CD4-positive, alpha-beta T cell treated with Interleukin-21 for 1 hour (primary cell): ENCODE measurements around the gene CTIF.
A peak's percentile ranks its signal among the peaks of the same experiment; 100 is the strongest.
"Not testable (repeated sequence)": the region's sequence is repeated elsewhere in the genome, so short reads cannot be mapped to it uniquely, and the experiment has no call there.

Source experiments
- DNase-seq: peaks from one replicate; pipeline ENCODE4 v3.0.0-alpha.2; 2020

Gene CTIF

GRCh38 chr18:48538531-48539405, at the start of gene CTIF:
Gene CTIF (plus strand): TSS chr18:48539031. CDS start chr18:48619566, 80,535 bp downstream.
- DNase-seq, result peak; percentile 70

DNA sequence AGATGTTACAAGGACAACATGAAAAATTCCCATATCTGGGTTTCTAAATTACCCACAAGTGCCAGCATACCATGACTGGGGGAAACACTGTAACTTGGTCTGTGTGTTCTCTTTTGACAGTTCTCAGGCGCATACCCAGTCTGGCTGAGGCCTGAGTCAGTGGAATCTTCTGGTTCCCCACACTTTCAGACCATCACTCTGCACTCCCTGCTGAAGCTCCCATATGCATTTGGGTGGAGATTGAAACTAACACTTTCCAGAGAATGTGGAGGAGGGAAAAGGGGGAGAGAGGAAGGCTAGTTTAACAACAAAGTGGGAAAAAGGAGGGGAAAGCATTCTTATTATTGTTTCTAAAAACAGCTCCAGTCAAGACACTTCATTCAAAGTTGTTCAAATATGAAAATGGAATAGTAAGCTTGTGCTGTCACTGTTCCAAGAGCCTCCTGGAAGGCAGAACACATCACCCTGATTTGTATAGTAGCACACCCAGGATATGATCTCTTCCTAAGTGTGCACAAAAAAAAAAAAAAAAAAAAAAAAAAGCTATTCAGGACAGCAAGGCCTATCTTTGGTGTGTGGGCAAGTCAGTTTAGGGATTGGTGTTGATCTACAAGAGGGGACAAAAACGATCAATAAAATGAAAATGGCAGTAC, 48.1 kb upstream of the CTIF start:
- no peak for DNase-seq

DNA sequence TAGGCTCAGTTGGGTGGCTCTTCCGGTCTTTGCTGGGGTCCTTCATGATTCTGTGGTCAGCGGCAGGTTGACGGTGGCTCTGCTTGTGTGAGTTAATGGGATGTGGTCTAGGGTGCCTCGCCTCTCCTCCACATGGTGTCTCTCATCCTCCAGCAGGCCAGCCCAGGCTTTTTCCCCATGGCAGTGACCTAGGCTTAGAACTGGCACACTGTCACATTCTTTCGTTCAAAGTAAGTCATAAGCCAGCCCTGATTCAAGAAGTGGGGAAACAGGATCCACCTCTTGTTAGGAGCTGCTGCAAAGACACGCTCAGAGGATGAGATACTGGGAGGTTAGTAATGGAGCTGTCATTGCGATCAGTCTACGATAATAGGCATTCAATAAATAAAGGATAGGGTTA, 46.0 kb upstream of the CTIF start:
- no peak for DNase-seq

GRCh38 chr18:48493434-48494230, 45.2 kb upstream of the CTIF start:
- DNase-seq, result no peak

DNA sequence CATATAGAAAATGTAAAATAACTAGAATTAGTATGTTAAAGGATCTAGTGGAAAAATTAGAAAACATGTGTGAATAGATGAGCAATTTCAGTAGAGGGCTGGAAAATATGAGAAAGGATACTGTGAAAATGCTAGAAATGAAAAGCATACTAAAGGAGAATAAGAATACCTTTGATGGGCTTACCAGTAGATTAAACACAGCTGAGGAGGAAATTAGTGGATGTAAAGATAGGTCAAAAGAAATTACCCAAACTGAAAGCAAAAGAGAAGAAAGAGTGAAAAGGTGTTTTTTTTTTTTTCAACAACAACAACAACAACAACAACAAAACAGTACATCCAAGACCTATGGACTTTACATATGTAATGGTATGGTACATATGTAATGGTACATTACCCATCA, 41.0 kb upstream of the CTIF start:
- DNase-seq, result no peak

- no peak for DNase-seq
Measured at GRCh38 chr18:48500517-48500916, 38.3 kb upstream of the CTIF start.

DNA sequence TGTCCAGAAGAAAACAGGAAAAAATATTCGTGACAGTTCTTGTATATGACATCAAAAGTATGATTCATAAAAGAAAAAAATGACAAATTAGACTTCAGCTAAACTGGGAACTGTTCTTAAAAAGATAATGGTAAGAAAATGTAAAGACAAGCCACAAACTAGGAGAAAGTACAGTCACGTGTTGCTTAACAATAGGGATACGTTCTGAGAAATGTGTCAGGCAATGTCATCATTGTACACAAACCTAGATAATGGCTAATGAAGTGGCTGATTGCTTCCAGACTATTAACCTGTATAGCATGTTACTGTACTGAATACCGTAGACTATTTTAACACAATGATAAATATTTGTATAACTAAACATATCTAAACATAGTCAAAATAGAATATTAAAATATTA, 35.9 kb upstream of the CTIF start:
- DNase-seq, result no peak

DNA sequence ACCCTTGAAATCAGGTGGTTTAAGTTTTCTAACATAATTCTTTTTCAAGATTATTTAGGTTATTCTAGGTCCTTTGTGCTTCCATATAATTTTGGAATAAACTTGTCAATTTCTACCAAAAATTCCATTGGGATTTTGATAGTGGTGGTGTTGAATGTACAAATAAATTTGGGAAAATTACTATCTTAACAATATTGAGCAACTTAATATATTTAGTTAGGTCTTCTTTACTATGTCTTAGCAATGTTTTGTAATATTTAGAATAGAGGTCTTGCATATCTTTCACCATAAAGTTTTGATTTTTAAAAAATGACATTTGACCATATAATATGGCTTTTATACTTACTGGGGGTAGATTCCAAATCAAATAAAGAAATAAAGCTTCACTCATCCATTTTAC, 34.0 kb upstream of the CTIF start:
- no peak for DNase-seq

DNA sequence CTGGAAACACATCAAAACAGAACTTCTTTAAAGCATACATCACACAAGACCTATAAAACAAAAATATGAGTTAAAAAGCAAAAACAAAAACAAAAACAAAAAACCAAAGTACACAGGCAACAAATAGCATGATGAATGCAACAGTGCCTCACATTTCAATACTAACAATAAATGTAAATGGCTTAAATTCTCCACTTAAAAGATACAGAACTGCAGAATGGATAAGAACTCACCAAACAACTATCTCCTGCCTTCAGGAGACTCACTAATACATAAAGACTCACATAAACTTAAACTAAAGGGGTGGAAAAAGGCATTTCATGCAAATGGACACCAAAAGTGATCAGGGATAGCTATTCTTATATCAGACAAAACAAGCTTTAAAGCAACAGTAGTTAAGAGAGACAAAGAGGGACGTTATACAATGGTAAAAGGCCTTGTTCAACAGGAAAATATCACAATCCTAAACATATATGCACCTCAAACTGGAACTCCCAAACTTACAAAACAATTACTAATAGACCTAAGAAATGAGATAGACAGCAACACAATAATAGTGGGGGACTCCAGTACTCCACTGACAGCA, 31.8 kb upstream of the CTIF start:
- not testable (repeated sequence) for DNase-seq

DNA sequence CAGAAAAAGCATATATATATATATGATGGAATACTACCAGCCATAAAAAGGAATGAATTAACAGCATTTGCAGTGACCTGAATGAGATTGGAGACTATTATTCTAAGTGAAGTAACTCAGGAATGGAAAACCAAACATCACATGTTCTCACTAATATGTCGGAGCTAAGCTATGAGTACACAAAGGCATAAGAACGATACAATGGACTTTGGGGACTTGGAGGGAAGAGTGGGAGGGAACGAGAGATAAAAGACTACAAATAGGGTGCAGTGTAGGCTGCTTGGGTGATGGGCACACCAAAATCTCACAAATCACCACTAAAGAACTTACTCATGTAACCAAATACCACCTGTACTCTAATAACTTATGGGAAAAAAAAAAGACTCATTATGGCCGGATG, 26.3 kb upstream of the CTIF start:
- not testable (repeated sequence) for DNase-seq

GRCh38 chr18:48514786-48515185, 24.0 kb upstream of the CTIF start:
- no peak for DNase-seq

GRCh38 chr18:48517048-48517447, 21.8 kb upstream of the CTIF start:
- no peak for DNase-seq

DNA sequence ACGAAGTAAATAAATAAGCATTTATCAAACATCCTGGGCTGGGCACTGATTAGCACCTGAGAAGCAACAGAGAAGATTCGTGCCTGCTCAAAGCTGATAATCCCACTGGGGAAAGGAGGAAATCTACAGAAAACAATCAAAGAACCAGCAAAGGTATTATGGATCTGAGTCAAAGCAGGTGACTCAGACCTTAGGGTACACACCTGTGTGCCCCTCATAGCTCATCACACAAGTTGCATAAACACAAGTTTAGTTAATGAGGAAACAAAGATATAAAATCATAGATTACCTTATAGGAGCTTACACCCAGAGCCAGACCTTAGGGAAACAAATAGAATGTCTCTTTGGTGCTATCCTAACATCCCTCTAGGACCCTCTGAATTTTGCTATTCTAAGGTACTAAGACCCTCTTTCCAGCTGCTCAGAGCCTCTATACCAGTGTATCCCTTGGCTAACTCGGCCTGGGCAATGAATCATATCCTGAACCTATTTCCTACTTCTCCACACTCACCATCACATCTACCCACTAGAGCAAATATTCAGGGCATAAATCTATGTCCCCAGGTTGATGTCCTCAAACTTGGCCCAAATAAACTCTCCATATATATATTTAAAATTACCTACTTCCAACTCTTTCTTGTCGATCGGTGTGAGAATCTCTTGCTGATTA, 19.3 kb upstream of the CTIF start:
- no peak for DNase-seq

DNA sequence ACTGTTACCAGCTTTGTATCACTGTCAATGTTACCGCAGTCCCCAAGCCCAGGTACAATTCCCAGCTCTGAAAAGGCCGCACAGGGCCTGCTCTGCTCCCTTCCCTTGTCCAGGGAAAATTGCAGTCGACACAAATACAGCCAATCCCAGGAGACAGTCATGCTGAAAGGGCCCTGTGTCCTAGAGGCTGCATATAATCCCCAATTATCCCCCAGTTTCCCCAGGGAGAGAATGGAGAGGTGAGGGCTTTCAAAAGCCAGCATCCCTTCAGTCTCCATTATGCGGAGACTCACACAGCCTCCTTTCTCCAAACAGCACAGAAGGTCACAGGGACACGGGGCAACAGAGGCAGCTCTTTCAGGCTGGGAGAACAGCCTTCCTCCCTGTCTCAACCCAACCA, 17.1 kb upstream of the CTIF start:
- DNase-seq, result no peak

DNA sequence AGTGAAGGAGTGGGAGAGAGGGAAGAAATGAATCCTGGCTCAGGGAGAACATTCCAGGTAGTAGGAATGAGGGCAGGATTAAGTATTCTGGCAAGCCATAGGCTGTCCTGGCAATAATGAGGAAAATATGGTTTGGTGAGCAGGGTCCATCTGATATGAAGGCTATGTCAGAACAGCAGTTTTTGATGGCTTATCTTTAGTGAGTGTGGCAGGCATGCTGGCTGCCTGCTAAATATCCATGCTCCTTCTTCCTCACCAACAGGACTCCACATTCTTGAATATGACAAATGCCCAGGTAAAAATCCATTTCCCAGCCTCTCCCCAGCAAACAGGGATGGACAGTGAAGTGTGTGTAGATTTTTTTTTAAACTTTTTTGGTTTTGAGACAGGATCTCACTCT, 13.2 kb upstream of the CTIF start:
- no peak for DNase-seq

DNA sequence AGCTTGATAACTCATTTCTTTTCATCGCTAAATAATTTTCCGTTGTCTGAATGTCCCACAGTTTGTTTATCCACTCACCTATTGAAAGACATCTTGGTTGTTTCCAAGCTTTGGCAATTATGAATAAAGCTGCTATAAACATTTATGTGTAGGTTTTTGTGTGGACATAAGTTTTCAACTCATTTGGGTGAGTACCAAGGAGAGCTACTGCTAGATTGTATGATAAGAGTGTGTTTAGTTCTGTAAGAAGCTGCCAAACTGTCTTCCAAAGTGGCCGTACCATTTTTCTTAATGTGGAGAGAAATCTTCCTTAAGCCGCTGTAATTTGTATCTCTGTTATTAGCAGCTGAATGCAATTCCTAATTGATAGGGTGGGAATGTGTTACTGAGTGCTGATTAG, 11.4 kb upstream of the CTIF start:
- no peak for DNase-seq

DNA sequence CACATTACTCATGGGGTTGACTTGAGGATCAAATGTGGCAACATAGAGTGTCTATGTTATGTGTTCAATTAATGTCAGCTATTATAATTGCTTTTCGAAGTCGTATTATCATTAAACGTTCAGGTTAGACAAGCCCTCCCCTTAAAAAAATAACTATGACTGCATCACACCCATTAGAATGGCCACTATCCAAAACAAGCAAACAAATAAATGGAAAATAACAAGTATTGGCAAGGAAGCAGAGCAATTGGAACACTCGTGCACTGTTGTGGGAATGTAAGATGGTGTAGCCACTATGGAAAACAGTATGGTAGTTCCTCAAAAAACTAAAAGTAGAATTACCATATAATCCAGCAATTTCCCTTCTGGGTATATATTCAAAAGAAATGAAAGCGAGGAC, 10.0 kb upstream of the CTIF start:
- no peak for DNase-seq

GRCh38 chr18:48529796-48530195, 9.0 kb upstream of the CTIF start:
- no peak for DNase-seq

GRCh38 chr18:48530399-48531081, 8.3 kb upstream of the CTIF start:
- no peak for DNase-seq

- no peak for DNase-seq
Measured at GRCh38 chr18:48531082-48531403, 7.8 kb upstream of the CTIF start.

DNA sequence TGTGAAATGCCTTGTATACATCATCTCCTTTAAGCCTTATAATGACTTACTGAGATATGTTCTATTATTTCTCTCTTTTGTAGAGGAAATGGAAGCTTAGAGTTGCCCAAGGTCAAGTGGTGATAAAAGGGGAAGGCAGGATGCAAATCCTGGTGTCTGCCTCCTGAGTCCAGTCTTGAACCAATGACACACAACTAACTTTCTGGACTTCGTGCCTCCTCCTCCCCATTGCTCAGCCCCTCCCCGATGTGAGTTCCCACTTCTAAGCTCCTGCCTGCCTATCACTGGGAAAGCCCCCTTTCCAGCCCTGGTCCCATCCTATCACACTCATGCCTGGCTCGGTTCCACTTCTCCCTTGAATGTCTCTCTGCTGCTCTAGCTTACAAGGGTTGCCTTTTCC, 6.9 kb upstream of the CTIF start:
- no peak for DNase-seq

DNA sequence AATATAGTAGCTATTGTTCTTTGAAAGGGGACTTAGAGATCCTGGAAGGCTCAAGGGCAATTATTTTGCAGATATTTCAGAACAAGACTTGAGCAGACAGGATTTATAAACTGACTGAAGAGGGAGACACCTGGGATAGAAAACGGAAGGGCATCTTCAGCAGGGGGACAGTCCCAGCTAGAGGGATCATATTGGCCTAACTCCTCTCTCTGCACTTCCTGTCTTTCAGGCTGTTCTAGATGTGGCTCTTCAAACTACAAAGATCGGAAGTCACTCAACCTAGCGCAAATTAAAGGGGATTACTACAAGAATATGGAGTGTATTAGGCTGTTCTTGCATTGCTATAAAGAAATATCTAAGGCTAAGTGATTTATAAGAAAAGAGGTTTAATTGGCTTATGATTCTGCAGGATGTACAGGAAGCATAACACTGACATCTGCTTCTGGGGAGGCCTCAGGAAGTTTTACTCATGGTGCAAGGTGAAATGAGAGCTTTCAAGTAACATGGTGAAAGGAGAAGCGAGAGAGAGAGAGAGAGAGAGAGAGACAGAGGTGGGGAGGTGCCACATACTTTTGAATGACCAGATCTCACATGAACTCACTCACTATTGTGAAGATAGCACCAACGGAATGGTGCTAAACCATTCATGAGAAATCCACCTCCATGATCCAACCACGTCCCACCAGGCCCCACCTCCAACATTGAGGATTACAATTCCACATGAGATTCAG, 5.3 kb upstream of the CTIF start:
- no peak for DNase-seq
